Prostate gland (tissue), 2 donors: ENCODE results near the gene MEIS2.

Experiments used
- POLR2A ChIP-seq: fragments of 450-650 bp; IDR thresholded peaks from one replicate; pipeline ENCODE4 v1.6.1; 2016; ENCODE audit warnings: antibody characterized with exemption, mild to moderate bottlenecking
- TF ChIP-seq, protein P1 (sequence below), 4 experiments: fragments of 200-600 bp in 2 of 4; fragments of 450-650 bp in 2 of 4; sonication (generic) in 2 of 4; IDR thresholded peaks; 1 replicate in 3 of 4; 2 replicates in 1 of 4; pipeline ENCODE4 v1.5.1; 2016 to 2019; ENCODE audit warnings: antibody characterized with exemption in 4 of 4, mild to moderate bottlenecking in 2 of 4, moderate library complexity in 2 of 4

DNA sequence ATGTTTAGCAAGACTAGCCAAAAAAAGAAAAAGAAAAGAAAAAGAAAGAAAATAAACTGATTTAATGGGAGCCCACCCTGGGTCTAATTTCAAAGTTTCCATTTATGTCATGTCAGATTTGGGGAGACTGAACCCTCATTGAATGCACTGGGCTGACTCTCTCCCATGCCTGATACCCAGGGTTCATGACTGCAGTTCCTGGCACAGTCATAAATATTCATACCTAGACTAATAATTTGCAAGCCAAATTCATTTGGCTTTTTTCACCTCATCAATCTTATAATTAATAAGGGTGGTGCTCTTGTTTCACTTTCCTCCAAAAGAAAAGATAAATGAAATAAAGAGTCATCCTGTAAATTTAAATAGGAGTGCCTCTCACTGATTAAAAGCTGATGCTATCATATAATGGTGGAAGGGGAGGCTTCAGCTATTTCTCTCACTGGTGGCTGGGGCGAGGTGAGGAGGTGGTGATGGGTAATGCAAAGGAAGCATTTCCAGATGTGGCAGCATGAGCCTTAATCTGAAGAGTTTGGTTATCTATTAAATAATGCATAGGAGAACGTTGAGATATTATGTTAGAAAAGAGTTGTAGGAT is 224.5 kb downstream of the MEIS2 start:
- TF ChIP-seq, protein P1, sequence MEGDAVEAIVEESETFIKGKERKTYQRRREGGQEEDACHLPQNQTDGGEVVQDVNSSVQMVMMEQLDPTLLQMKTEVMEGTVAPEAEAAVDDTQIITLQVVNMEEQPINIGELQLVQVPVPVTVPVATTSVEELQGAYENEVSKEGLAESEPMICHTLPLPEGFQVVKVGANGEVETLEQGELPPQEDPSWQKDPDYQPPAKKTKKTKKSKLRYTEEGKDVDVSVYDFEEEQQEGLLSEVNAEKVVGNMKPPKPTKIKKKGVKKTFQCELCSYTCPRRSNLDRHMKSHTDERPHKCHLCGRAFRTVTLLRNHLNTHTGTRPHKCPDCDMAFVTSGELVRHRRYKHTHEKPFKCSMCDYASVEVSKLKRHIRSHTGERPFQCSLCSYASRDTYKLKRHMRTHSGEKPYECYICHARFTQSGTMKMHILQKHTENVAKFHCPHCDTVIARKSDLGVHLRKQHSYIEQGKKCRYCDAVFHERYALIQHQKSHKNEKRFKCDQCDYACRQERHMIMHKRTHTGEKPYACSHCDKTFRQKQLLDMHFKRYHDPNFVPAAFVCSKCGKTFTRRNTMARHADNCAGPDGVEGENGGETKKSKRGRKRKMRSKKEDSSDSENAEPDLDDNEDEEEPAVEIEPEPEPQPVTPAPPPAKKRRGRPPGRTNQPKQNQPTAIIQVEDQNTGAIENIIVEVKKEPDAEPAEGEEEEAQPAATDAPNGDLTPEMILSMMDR (IDR thresholded peaks at IDR 0.05) = no peak
- no peak for TF ChIP-seq POLR2A
